OCI-LY7 (cell line): ENCODE data around the gene VOPP1.

Experiments used
- EZH2phosphoT487 ChIP-seq: fragments of 200-600 bp; sonication (generic); IDR thresholded peaks from 2 replicates; pipeline ENCODE4 v1.6.1; 2018; ENCODE audit warnings: low read depth, borderline replicate concordance, mild to moderate bottlenecking, mixed run types, antibody characterized with exemption, low read length, moderate library complexity, mixed read lengths
- TF ChIP-seq, protein P1 (sequence below): fragments of 200-600 bp; sonication (generic); conservative IDR thresholded peaks from 2 replicates; pipeline ENCODE4 v1.5.1; 2014; ENCODE audit warnings: mild to moderate bottlenecking, antibody characterized with exemption, low read length, moderate library complexity, mixed read lengths

DNA sequence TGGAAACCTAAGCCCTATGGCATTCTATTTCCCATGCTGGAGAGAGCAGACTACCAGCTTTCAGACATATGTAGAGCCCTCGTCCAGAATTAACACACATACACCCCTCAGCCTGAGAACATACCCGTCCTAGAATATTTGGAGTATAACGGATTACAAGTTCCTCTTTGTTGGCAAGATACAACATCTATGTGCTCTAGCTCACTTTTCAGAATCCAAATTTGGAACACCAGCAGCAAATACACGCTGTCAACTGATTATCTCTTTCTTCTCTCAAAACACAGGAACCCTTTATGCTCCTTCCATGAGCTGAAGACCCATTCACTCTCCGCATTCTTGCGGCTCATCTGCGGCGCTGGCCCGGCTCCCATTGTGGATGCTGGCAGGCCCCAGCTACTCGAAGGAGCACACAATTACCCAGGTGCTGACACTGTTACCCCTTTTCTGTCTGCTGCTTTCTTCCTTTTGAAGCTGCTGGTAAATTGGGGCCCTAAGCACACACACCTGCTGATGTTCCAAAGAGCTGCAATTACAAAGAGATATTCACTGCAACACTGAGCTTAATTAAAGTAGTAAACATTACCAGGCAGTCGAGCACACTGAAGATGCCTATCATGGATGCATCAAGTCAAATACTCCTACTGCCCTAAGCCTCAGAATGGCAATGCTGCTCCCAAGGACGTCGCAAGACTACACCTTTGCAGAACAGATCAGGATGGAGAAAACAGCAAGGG is 70.0 kb downstream of the VOPP1 start:
- TF ChIP-seq, protein P1, sequence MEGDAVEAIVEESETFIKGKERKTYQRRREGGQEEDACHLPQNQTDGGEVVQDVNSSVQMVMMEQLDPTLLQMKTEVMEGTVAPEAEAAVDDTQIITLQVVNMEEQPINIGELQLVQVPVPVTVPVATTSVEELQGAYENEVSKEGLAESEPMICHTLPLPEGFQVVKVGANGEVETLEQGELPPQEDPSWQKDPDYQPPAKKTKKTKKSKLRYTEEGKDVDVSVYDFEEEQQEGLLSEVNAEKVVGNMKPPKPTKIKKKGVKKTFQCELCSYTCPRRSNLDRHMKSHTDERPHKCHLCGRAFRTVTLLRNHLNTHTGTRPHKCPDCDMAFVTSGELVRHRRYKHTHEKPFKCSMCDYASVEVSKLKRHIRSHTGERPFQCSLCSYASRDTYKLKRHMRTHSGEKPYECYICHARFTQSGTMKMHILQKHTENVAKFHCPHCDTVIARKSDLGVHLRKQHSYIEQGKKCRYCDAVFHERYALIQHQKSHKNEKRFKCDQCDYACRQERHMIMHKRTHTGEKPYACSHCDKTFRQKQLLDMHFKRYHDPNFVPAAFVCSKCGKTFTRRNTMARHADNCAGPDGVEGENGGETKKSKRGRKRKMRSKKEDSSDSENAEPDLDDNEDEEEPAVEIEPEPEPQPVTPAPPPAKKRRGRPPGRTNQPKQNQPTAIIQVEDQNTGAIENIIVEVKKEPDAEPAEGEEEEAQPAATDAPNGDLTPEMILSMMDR: no peak
- no peak for TF ChIP-seq EZH2phosphoT487
